Measurements from ENCODE around the gene HERC2. TPM values are rescaled to one million over a fixed set of nuclear protein-coding genes. Genes with fewer than 3 reads are reported as not detected.
"Not testable (repeated sequence)": the region's sequence is repeated elsewhere in the genome, so short reads cannot be mapped to it uniquely, and the experiment has no call there.

HERC2 gene
- total RNA-seq, 6 experiments from 2014 or later, result 21.8 to 30.2 (median 27.0) TPM

GRCh38 chr15:28228096-28228495, 93.9 kb downstream of the HERC2 start:
- ATAC-seq (no peak), DNase-seq (no peak)
- Histone ChIP-seq H3K9me3 (no peaks in the 10 kb centered on the region), H3K27ac (no peak overlapping the region), H3K4me1 (no peaks in the 10 kb centered on the region), H3K27me3 (no peaks in the 10 kb centered on the region), H3K36me3 (peaks cover 0 to 36% (median 6%) of the 10 kb centered on the region in 4 donors), H3K4me3 (no peak overlapping the region)
- TF ChIP-seq CTCF (IDR thresholded peaks at IDR 0.05) (no peak), POLR2A (IDR thresholded peaks at IDR 0.05) (no peak)
- intact Hi-C loops (cut with DNase I), result no loop called here
- WGBS (ENCODE audit: insufficient coverage, low coverage, low lambda C conversion rate, missing lambda C conversion rate), result 95% methylated on average over 16 of the region's 18 CpGs

- DNase-seq; ATAC-seq; H3K27ac ChIP-seq; H3K27me3 ChIP-seq; H3K4me1 ChIP-seq; H3K9me3 ChIP-seq; intact Hi-C loops (cut with DNase I); H3K4me3 ChIP-seq: not testable (repeated sequence)
- H3K36me3 ChIP-seq, result peaks cover 0 to 29% (median 5%) of the 10 kb centered on the region in 4 donors
- WGBS (ENCODE audit: insufficient coverage, low coverage, low lambda C conversion rate, missing lambda C conversion rate), result 91% methylated on average over 1 of the region's 1 CpG
- peak; percentile 6 to 36 (median 24) for TF ChIP-seq CTCF (IDR thresholded peaks at IDR 0.05)
Observed at GRCh38 chr15:28227303-28227702, 94.7 kb downstream of the HERC2 start.

- H3K27me3 ChIP-seq; ATAC-seq; H3K4me3 ChIP-seq; DNase-seq; H3K4me1 ChIP-seq; H3K9me3 ChIP-seq; intact Hi-C loops (cut with DNase I); H3K27ac ChIP-seq: not testable (repeated sequence)
- peaks cover 0 to 26% (median 2%) of the 10 kb centered on the region in 4 donors for H3K36me3 ChIP-seq
- 88% methylated on average over 5 of the region's 7 CpGs for WGBS (ENCODE audit: insufficient coverage, low coverage, low lambda C conversion rate, missing lambda C conversion rate)
Observed at GRCh38 chr15:28222612-28223011, 99.4 kb downstream of the HERC2 start.

GRCh38 chr15:28221696-28222095, 100.3 kb downstream of the HERC2 start:
- H3K4me1 ChIP-seq; ATAC-seq; H3K27ac ChIP-seq; H3K9me3 ChIP-seq; DNase-seq; intact Hi-C loops (cut with DNase I); H3K4me3 ChIP-seq; H3K27me3 ChIP-seq: not testable (repeated sequence)
- H3K36me3 ChIP-seq, result peaks cover 0 to 22% (median 2%) of the 10 kb centered on the region in 4 donors
- 85% methylated on average over 3 of the region's 4 CpGs for WGBS (ENCODE audit: insufficient coverage, low coverage, low lambda C conversion rate, missing lambda C conversion rate)

GRCh38 chr15:28219116-28219515, 102.9 kb downstream of the HERC2 start:
- Histone ChIP-seq H3K4me1 (no peaks in the 10 kb centered on the region), H3K4me3 (no peak overlapping the region), H3K27me3 (no peaks in the 10 kb centered on the region), H3K27ac (no peak overlapping the region), H3K9me3 (no peaks in the 10 kb centered on the region), H3K36me3 (peaks cover 0 to 32% (median 2%) of the 10 kb centered on the region in 4 donors)
- WGBS (ENCODE audit: insufficient coverage, low coverage, low lambda C conversion rate, missing lambda C conversion rate), result 100% methylated on average over 5 of the region's 10 CpGs
- TF ChIP-seq POLR2A (IDR thresholded peaks at IDR 0.05) (no peak), CTCF (IDR thresholded peaks at IDR 0.05) (no peak)
- no peak for DNase-seq
- intact Hi-C loops (cut with DNase I), result no loop called here
- ATAC-seq, result no peak

GRCh38 chr15:28216946-28217546, 104.9 kb downstream of the HERC2 start:
- 97% methylated on average over 12 of the region's 14 CpGs for WGBS (ENCODE audit: insufficient coverage, low coverage, low lambda C conversion rate, missing lambda C conversion rate)
- peaks cover 0 to 38% (median 2%) of the 10 kb centered on the region in 4 donors for H3K36me3 ChIP-seq
- H3K27ac ChIP-seq; H3K9me3 ChIP-seq; ATAC-seq; intact Hi-C loops (cut with DNase I); H3K27me3 ChIP-seq; H3K4me1 ChIP-seq; H3K4me3 ChIP-seq; DNase-seq: not testable (repeated sequence)

- H3K27me3 ChIP-seq; H3K4me1 ChIP-seq; H3K9me3 ChIP-seq; H3K4me3 ChIP-seq; DNase-seq; H3K27ac ChIP-seq; ATAC-seq; intact Hi-C loops (cut with DNase I): not testable (repeated sequence)
- H3K36me3 ChIP-seq, result peaks cover 0 to 43% (median 3%) of the 10 kb centered on the region in 4 donors
- 51% methylated on average over 3 of the region's 14 CpGs for WGBS (ENCODE audit: insufficient coverage, low coverage, low lambda C conversion rate, missing lambda C conversion rate)
Observed at GRCh38 chr15:28215521-28215920, 106.5 kb downstream of the HERC2 start.

GRCh38 chr15:28214006-28214790, 107.8 kb downstream of the HERC2 start:
- H3K4me3 ChIP-seq; DNase-seq; intact Hi-C loops (cut with DNase I); H3K27ac ChIP-seq; ATAC-seq; H3K27me3 ChIP-seq; H3K9me3 ChIP-seq; H3K4me1 ChIP-seq: not testable (repeated sequence)
- peaks cover 0 to 30% (median 4%) of the 10 kb centered on the region in 4 donors for H3K36me3 ChIP-seq
- WGBS (ENCODE audit: insufficient coverage, low coverage, low lambda C conversion rate, missing lambda C conversion rate), result 89% methylated on average over 3 of the region's 39 CpGs
